ENCODE results near the gene EIF2AK3. TPM values are rescaled to one million over a fixed set of nuclear protein-coding genes. Genes with fewer than 3 reads are reported as not detected.

The EIF2AK3 gene
- total RNA-seq, 1 donor from 2014 or later, result 6.2 TPM

DNA sequence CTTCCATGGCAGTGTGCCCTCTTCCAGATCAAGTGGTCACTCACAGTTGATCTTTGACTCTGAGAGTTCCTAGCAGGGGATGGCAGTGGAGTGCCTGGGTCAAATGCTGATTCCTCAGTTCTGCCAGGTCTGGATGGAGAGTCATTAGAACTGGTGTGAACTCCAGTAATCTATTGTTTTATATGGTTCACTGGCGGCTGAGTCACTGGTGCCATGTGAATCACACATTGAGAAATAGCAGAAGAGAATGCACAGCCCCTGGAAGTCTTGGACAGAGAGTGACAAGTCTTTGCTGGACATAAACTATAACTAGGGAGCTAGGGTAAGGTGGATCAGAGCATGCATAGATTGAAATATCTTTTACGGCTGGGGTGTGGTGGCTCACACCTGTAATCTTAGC, 86.9 kb downstream of the EIF2AK3 start:
- peak; percentile 93 for ATAC-seq

DNA sequence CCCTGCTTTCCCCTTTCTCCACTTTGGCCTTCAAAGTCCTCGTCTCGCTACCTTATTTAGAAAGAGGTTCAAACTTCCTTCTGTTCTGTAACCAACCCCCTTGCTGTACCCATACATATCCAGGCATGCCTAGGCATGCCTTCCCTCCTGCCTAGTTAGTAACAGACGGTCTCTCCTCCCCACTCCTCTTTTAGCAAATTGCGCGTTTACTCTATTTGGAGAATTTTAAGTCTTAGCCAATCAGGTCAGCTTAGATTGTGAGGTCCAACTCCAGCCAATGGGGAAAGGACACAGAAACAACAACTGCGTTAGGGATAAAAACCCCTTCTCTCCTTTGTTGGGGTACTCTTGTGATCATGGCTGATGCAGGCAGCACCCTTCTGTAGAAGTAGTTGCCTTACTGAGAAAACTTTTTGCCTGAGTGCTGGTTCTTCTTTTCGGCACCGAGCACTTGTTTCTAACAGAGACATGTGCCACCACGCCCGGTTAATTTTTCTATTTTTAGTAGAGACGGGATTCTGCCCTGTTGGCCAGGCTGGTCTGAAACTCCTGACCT, 88.8 kb downstream of the EIF2AK3 start:
- no peak for ATAC-seq

GRCh38 chr2:88537640-88538039, 89.6 kb downstream of the EIF2AK3 start:
- ATAC-seq, result no peak

GRCh38 chr2:88530081-88530480, 97.2 kb downstream of the EIF2AK3 start:
- no peak for ATAC-seq

DNA sequence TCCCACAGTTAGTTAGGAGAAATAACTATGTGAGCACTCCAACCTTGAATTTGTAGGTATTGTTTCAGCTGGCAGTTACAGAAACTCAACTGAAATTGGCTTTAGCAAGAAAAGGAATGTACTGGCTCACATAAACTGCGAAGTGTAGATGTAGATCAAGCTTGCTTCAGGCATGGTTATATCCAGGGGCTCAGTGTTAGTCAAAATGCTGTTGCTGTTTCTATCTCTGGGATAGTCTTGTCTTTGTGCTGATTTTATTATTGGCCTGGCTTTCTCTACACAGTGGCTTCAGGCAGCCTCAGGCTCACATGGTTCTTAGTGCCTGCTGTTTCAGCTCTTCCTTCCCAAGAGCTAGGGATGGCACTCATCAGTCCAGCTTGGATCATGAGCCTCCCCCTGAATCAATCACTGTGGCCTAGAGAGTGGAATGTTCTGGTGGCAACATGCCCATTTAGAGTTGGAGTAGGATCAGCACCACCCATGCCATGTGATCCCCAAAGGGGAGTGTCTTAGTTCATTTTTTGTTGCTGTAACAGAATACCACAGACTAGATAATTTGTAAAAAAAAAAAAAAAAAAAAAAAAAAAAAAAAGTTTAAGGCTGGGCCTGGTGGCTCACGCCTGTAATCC, 105.7 kb downstream of the EIF2AK3 start:
- ATAC-seq, result no peak

GRCh38 chr2:88517759-88518201, 109.5 kb downstream of the EIF2AK3 start:
- ATAC-seq, result no peak

Other genes starting within 250 kb of the EIF2AK3 start
- gene FOXI3, start 174.8 kb downstream of the EIF2AK3 start, total RNA-seq, result not detected
- gene RPIA, start 64.2 kb upstream of the EIF2AK3 start, total RNA-seq, result 9.5 TPM